Stimulated activated CD8-positive, alpha-beta memory T cell treated with anti-CD3 and anti-CD28 coated beads, Interleukin-2, amount 100 ng/mL, for 48 hours (primary cell): ENCODE data around the gene TEX19.

Experiments
- DNase-seq, 2 donors: peaks; one replicate each; pipeline ENCODE4 v3.0.0-alpha.2; 2020; ENCODE audit warnings: low read depth in 2 of 2

The TEX19 gene

GRCh38 chr17:82321947-82322466, 37.0 kb upstream of the TEX19 start:
- no peak for DNase-seq

GRCh38 chr17:82322526-82323453, 36.3 kb upstream of the TEX19 start:
- DNase-seq, result no peak

- no peak for DNase-seq
Measured at GRCh38 chr17:82323514-82324234, 35.4 kb upstream of the TEX19 start.

GRCh38 chr17:82324566-82325285, 34.3 kb upstream of the TEX19 start:
- no peak for DNase-seq

GRCh38 chr17:82325286-82326180, 33.5 kb upstream of the TEX19 start:
- no peak for DNase-seq

GRCh38 chr17:82327289-82327688, 31.8 kb upstream of the TEX19 start:
- no peak for DNase-seq

- no peak for DNase-seq
Measured at GRCh38 chr17:82327757-82328140, 31.3 kb upstream of the TEX19 start.

GRCh38 chr17:82328141-82328993, 30.7 kb upstream of the TEX19 start:
- no peak for DNase-seq

- DNase-seq, result no peak
Measured at GRCh38 chr17:82328994-82329507, 30.0 kb upstream of the TEX19 start.

- no peak for DNase-seq
Measured at GRCh38 chr17:82329683-82330321, 29.2 kb upstream of the TEX19 start.

- no peak for DNase-seq
Measured at GRCh38 chr17:82330322-82331239, 28.5 kb upstream of the TEX19 start.

- no peak for DNase-seq
Measured at GRCh38 chr17:82331345-82331939, 27.6 kb upstream of the TEX19 start.

- no peak for DNase-seq
Measured at GRCh38 chr17:82332669-82333278, 26.3 kb upstream of the TEX19 start.

GRCh38 chr17:82333279-82334171, 25.5 kb upstream of the TEX19 start, which contains the start of gene SECTM1:
TSS of gene SECTM1 (minus strand) at chr17:82333766. CDS start at chr17:82327240, 6,526 bp downstream.
- no peak for DNase-seq

- DNase-seq, result no peak
Measured at GRCh38 chr17:82334204-82334621, 24.8 kb upstream of the TEX19 start.
